Nephron progenitor cell (in vitro differentiated cells): ENCODE data around the gene UBE4B.

Source experiments
- DNase-seq: peaks from one replicate; pipeline ENCODE4 v3.0.0; 2021
- H3K27ac Mint-ChIP-seq: 2 replicates; pipeline ENCODE4 v1.8.0; 2021; ENCODE audit warnings: mild to moderate bottlenecking, moderate library complexity, mixed read lengths
- H3K27me3 Mint-ChIP-seq: 2 replicates; pipeline ENCODE4 v1.8.0; 2021; ENCODE audit warnings: mild to moderate bottlenecking, low read depth, mixed read lengths; ENCODE audit not compliant: poor library complexity
- H3K36me3 Mint-ChIP-seq: 2 replicates; pipeline ENCODE4 v1.8.0; 2021; ENCODE audit warnings: low read depth, mixed read lengths
- H3K4me1 Mint-ChIP-seq: 2 replicates; pipeline ENCODE4 v1.8.0; 2021; ENCODE audit warnings: mixed read lengths
- H3K4me3 Mint-ChIP-seq: 2 replicates; pipeline ENCODE4 v1.8.0; 2021; ENCODE audit warnings: mild to moderate bottlenecking, moderate library complexity, mixed read lengths
- H3K9me3 Mint-ChIP-seq: 2 replicates; pipeline ENCODE4 v1.8.0; 2021; ENCODE audit warnings: mild to moderate bottlenecking, moderate library complexity, mixed read lengths
- CTCF ChIP-seq: fragments of 200-600 bp; sonication (generic); IDR thresholded peaks from 2 replicates; pipeline ENCODE4 v1.5.0; 2021; ENCODE audit warnings: antibody characterized with exemption

The UBE4B gene

GRCh38 chr1:10121688-10122087 is 88.9 kb downstream of the UBE4B start:
- no peak for TF ChIP-seq CTCF
- H3K27me3 Mint-ChIP-seq: no peaks in the 10 kb centered on the region
- no peak for DNase-seq
- H3K4me3 Mint-ChIP-seq: no peak overlapping the region
- H3K36me3 Mint-ChIP-seq: peaks cover 40% of the 10 kb centered on the region
- H3K9me3 Mint-ChIP-seq: no peaks in the 10 kb centered on the region
- H3K4me1 Mint-ChIP-seq: no peaks in the 10 kb centered on the region
- no peak overlapping the region for H3K27ac Mint-ChIP-seq

- no peak for TF ChIP-seq CTCF
- Mint-ChIP-seq H3K36me3 (peaks cover 39% of the 10 kb centered on the region), H3K4me1 (no peaks in the 10 kb centered on the region), H3K27ac (no peak overlapping the region), H3K9me3 (no peaks in the 10 kb centered on the region), H3K4me3 (no peak overlapping the region), H3K27me3 (no peaks in the 10 kb centered on the region)
- no peak for DNase-seq
These were observed 90.2 kb downstream of the UBE4B start for GRCh38 chr1:10122926-10123325.

- no peaks in the 10 kb centered on the region for H3K9me3 Mint-ChIP-seq
- H3K27me3 Mint-ChIP-seq: no peaks in the 10 kb centered on the region
- peak overlapping the region; percentile 33 for H3K27ac Mint-ChIP-seq
- H3K4me1 Mint-ChIP-seq: no peaks in the 10 kb centered on the region
- no peak for TF ChIP-seq CTCF
- no peak for DNase-seq
- H3K4me3 Mint-ChIP-seq: no peak overlapping the region
- H3K36me3 Mint-ChIP-seq: peaks cover 57% of the 10 kb centered on the region
These were observed 95.5 kb downstream of the UBE4B start for GRCh38 chr1:10128101-10128765.

- no peak for DNase-seq
- Mint-ChIP-seq H3K36me3 (peaks cover 78% of the 10 kb centered on the region), H3K4me3 (no peak overlapping the region), H3K27me3 (no peaks in the 10 kb centered on the region), H3K27ac (no peak overlapping the region), H3K9me3 (no peaks in the 10 kb centered on the region), H3K4me1 (no peaks in the 10 kb centered on the region)
- TF ChIP-seq CTCF: no peak
These were observed 99.6 kb downstream of the UBE4B start for GRCh38 chr1:10132316-10132715.

- Mint-ChIP-seq H3K4me1 (no peaks in the 10 kb centered on the region), H3K4me3 (no peak overlapping the region), H3K27me3 (no peaks in the 10 kb centered on the region), H3K27ac (no peak overlapping the region), H3K9me3 (no peaks in the 10 kb centered on the region), H3K36me3 (peaks cover 76% of the 10 kb centered on the region)
- TF ChIP-seq CTCF: no peak
- no peak for DNase-seq
These were observed 100.1 kb downstream of the UBE4B start for GRCh38 chr1:10132852-10133251.

GRCh38 chr1:10140981-10141380 is 108.2 kb downstream of the UBE4B start:
- no peak overlapping the region for H3K4me3 Mint-ChIP-seq
- no peaks in the 10 kb centered on the region for H3K4me1 Mint-ChIP-seq
- no peak for TF ChIP-seq CTCF
- H3K36me3 Mint-ChIP-seq: peaks cover 46% of the 10 kb centered on the region
- DNase-seq: no peak
- no peaks in the 10 kb centered on the region for H3K9me3 Mint-ChIP-seq
- H3K27me3 Mint-ChIP-seq: no peaks in the 10 kb centered on the region
- no peak overlapping the region for H3K27ac Mint-ChIP-seq
